Measurements from ENCODE around the gene SCN5A. TPM values are rescaled to one million over a fixed set of nuclear protein-coding genes. Genes with fewer than 3 reads are reported as not detected.

SCN5A gene
- total and polyA plus RNA-seq, 2 donors (not counting 1 experiment from before 2014, with no cell fraction given): 0.20 to 0.37 TPM

DNA sequence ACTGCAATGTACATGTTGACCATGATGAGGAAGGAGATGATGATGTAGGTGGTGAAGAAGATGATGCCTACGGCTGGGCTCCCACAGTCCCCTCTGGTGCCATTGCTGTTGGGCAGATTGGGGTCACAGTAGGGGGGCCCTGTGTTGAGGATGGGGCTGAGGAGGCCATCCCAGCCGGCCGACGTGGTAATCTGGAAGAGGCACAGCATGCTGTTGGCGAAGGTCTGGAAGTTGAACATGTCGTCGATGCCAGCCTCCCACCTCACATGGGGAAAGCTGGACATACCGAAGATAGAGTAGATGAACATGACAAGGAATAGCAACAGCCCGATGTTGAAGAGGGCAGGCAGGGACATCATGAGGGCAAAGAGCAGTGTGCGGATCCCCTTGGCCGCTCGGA is 48.6 kb upstream of the SCN5A start:
- intact Hi-C loops (cut with micrococcal nuclease): no loop called here
- DNase-seq (no peak), ATAC-seq (ENCODE audit: low read depth) (no peak)
- Histone ChIP-seq H2AFZ (ENCODE audit: insufficient read depth, low read depth, low read length, poor library complexity, severe bottlenecking) (no peak overlapping the region), H3K9me3 (ENCODE audit: control extremely low read depth in 1 of 3, control insufficient read depth in 2 of 3, insufficient read depth in 1 of 3, low read length in 2 of 3) (no peaks in the 10 kb centered on the region), H3K4me2 (replicated peaks; ENCODE audit: low read depth, low read length, poor library complexity, severe bottlenecking) (no peak overlapping the region), H3K27me3 (replicated peaks in 1 of 4; ENCODE audit: control extremely low read depth in 1 of 4, control insufficient read depth in 3 of 4, insufficient read depth in 4 of 4, low read length in 3 of 4) (no peaks in the 10 kb centered on the region), H3K4me1 (ENCODE audit: control insufficient read depth in 2 of 2, insufficient read depth in 2 of 2, low read length in 2 of 2) (no peaks in the 10 kb centered on the region), H3K9ac (ENCODE audit: low read length) (no peak overlapping the region), H3K79me2 (ENCODE audit: control insufficient read depth, insufficient read depth, low read length) (no peaks in the 10 kb centered on the region), H3K4me3 (ENCODE audit: control extremely low read depth in 1 of 5, extremely low read depth in 1 of 5, insufficient read depth in 1 of 5, low read depth in 2 of 5, low read length in 4 of 5) (no peak overlapping the region), H4K20me1 (ENCODE audit: control insufficient read depth, insufficient read depth, low read length, poor library complexity, severe bottlenecking) (no peaks in the 10 kb centered on the region), H3K27ac (ENCODE audit: low read length in 2 of 2) (no peak overlapping the region), H3K36me3 (replicated peaks in 1 of 2; ENCODE audit: control extremely low read depth in 1 of 2, control insufficient read depth in 1 of 2, extremely low read depth in 1 of 2, insufficient read depth in 2 of 2, low read length in 1 of 2) (no peaks in the 10 kb centered on the region)
- ChIA-PET POLR2A (no interaction called here), CTCF (no interaction called here)
- Mint-ChIP-seq H3K9me3 (ENCODE audit: insufficient read depth) (no peaks in the 10 kb centered on the region), H3K27ac (no peak overlapping the region), H3K4me3 (no peak overlapping the region), H3K4me1 (no peaks in the 10 kb centered on the region), H3K27me3 (peaks cover 12% of the 10 kb centered on the region)
- TF ChIP-seq EZH2 (IDR thresholded peaks at IDR 0.05; ENCODE audit: borderline replicate concordance, insufficient read depth, low read depth, low read length, poor library complexity, severe bottlenecking): no peak
- TF ChIP-seq, protein P1, sequence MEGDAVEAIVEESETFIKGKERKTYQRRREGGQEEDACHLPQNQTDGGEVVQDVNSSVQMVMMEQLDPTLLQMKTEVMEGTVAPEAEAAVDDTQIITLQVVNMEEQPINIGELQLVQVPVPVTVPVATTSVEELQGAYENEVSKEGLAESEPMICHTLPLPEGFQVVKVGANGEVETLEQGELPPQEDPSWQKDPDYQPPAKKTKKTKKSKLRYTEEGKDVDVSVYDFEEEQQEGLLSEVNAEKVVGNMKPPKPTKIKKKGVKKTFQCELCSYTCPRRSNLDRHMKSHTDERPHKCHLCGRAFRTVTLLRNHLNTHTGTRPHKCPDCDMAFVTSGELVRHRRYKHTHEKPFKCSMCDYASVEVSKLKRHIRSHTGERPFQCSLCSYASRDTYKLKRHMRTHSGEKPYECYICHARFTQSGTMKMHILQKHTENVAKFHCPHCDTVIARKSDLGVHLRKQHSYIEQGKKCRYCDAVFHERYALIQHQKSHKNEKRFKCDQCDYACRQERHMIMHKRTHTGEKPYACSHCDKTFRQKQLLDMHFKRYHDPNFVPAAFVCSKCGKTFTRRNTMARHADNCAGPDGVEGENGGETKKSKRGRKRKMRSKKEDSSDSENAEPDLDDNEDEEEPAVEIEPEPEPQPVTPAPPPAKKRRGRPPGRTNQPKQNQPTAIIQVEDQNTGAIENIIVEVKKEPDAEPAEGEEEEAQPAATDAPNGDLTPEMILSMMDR (IDR thresholded peaks at IDR 0.05): no peak
- 90% methylated on average over 8 of the region's 12 CpGs for WGBS (ENCODE audit: insufficient coverage)

DNA sequence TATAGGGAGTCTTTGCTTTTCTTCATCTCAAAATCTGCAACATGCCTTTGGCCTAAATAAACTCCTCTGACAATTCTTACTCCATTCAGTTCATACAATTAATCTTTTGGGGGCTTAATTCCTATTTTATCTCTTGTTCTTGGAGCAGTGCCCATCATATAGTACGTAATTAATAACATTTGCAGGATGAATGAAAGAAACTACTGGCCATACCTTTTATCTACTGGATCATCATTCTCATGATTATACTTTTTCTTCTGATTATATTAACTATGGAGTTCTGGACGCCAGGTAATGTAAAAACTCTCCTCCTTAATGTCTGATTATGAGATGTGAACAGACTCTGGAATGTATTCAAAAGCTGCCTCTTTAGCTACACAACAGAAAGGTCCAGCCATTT is 46.5 kb upstream of the SCN5A start:
- ChIA-PET POLR2A (no interaction called here), CTCF (no interaction called here)
- Histone ChIP-seq H2AFZ (ENCODE audit: insufficient read depth, low read depth, low read length, poor library complexity, severe bottlenecking) (no peak overlapping the region), H3K4me1 (ENCODE audit: control insufficient read depth in 2 of 2, insufficient read depth in 2 of 2, low read length in 2 of 2) (no peaks in the 10 kb centered on the region), H3K4me3 (ENCODE audit: control extremely low read depth in 1 of 5, extremely low read depth in 1 of 5, insufficient read depth in 1 of 5, low read depth in 2 of 5, low read length in 4 of 5) (no peak overlapping the region), H3K36me3 (replicated peaks in 1 of 2; ENCODE audit: control extremely low read depth in 1 of 2, control insufficient read depth in 1 of 2, extremely low read depth in 1 of 2, insufficient read depth in 2 of 2, low read length in 1 of 2) (no peaks in the 10 kb centered on the region), H3K9me3 (ENCODE audit: control extremely low read depth in 1 of 3, control insufficient read depth in 2 of 3, insufficient read depth in 1 of 3, low read length in 2 of 3) (no peaks in the 10 kb centered on the region), H3K4me2 (replicated peaks; ENCODE audit: low read depth, low read length, poor library complexity, severe bottlenecking) (no peak overlapping the region), H3K27ac (ENCODE audit: low read length in 2 of 2) (no peak overlapping the region), H3K9ac (ENCODE audit: low read length) (no peak overlapping the region), H3K79me2 (ENCODE audit: control insufficient read depth, insufficient read depth, low read length) (no peaks in the 10 kb centered on the region), H3K27me3 (replicated peaks in 1 of 4; ENCODE audit: control extremely low read depth in 1 of 4, control insufficient read depth in 3 of 4, insufficient read depth in 4 of 4, low read length in 3 of 4) (no peaks in the 10 kb centered on the region), H4K20me1 (ENCODE audit: control insufficient read depth, insufficient read depth, low read length, poor library complexity, severe bottlenecking) (no peaks in the 10 kb centered on the region)
- WGBS (ENCODE audit: insufficient coverage): no CpG with 5 or more reads among the region's 2 CpGs
- ATAC-seq (ENCODE audit: low read depth): no peak
- Mint-ChIP-seq H3K27me3 (peaks cover 8% of the 10 kb centered on the region), H3K27ac (no peak overlapping the region), H3K4me1 (no peaks in the 10 kb centered on the region), H3K9me3 (ENCODE audit: insufficient read depth) (no peaks in the 10 kb centered on the region), H3K4me3 (no peak overlapping the region)
- intact Hi-C loops (cut with micrococcal nuclease): no loop called here
- no peak for DNase-seq
- TF ChIP-seq EZH2 (IDR thresholded peaks at IDR 0.05; ENCODE audit: borderline replicate concordance, insufficient read depth, low read depth, low read length, poor library complexity, severe bottlenecking): no peak
- TF ChIP-seq, protein P1 (IDR thresholded peaks at IDR 0.05): no peak
